GM18508 (cell line): ENCODE data around the gene RGS9.
"Not testable (repeated sequence)": the region's sequence is repeated elsewhere in the genome, so short reads cannot be mapped to it uniquely, and the experiment has no call there.

Experiments used
- ATAC-seq: cut with Tn5 transposase; IDR thresholded peaks from one replicate; pipeline ENCODE4 v1.9.1; 2021; ENCODE audit warnings: moderate number of reproducible peaks; ENCODE audit not compliant: insufficient read depth, unreplicated experiment

RGS9 gene

GRCh38 chr17:65109990-65110680, 27.0 kb upstream of the RGS9 start:
- ATAC-seq, result no peak

GRCh38 chr17:65115839-65116238, 21.3 kb upstream of the RGS9 start:
- no peak for ATAC-seq

GRCh38 chr17:65116515-65116914, 20.7 kb upstream of the RGS9 start:
- ATAC-seq, result not testable (repeated sequence)

- no peak for ATAC-seq
Observed at GRCh38 chr17:65117384-65118035, 19.7 kb upstream of the RGS9 start.

GRCh38 chr17:65121368-65121767, 15.8 kb upstream of the RGS9 start:
- ATAC-seq, result no peak

- peak; percentile 34 for ATAC-seq
Observed at GRCh38 chr17:65121916-65122806, 15.0 kb upstream of the RGS9 start.

GRCh38 chr17:65122836-65123756, 14.1 kb upstream of the RGS9 start:
- no peak for ATAC-seq

GRCh38 chr17:65123757-65124675, 13.2 kb upstream of the RGS9 start:
- ATAC-seq, result no peak

GRCh38 chr17:65130832-65131231, 6.3 kb upstream of the RGS9 start:
- ATAC-seq, result no peak

- ATAC-seq, result no peak
Observed at GRCh38 chr17:65131240-65131639, 5.9 kb upstream of the RGS9 start.

- ATAC-seq, result no peak
Observed at GRCh38 chr17:65131946-65132345, 5.2 kb upstream of the RGS9 start.

GRCh38 chr17:65134035-65134434, 3.1 kb upstream of the RGS9 start:
- ATAC-seq, result no peak

GRCh38 chr17:65139101-65139764, 2.1 kb downstream of the RGS9 start:
- no peak for ATAC-seq

- ATAC-seq, result no peak
Observed at GRCh38 chr17:65142247-65142646, 5.1 kb downstream of the RGS9 start.

GRCh38 chr17:65143889-65144604, 6.9 kb downstream of the RGS9 start:
- no peak for ATAC-seq

GRCh38 chr17:65145743-65146142, 8.6 kb downstream of the RGS9 start:
- no peak for ATAC-seq

GRCh38 chr17:65147955-65148354, 10.8 kb downstream of the RGS9 start:
- no peak for ATAC-seq
